Stromal cell of bone marrow (primary cell): ENCODE data around the gene PPARG.

Experiments
- DNase-seq: peaks from one replicate; pipeline ENCODE4 v3.0.0-alpha.2; 2012; ENCODE audit warnings: low read depth

PPARG gene

GRCh38 chr3:12415014-12415680 is 126.3 kb downstream of the PPARG start:
- no peak for DNase-seq

- no peak for DNase-seq
These were observed 127.9 kb downstream of the PPARG start for GRCh38 chr3:12416731-12417130.

- no peak for DNase-seq
These were observed 131.5 kb downstream of the PPARG start for GRCh38 chr3:12420393-12420792.

GRCh38 chr3:12421132-12421531 is 132.3 kb downstream of the PPARG start:
- no peak for DNase-seq

GRCh38 chr3:12423131-12423530 is 134.3 kb downstream of the PPARG start:
- no peak for DNase-seq

GRCh38 chr3:12423918-12424630 is 135.2 kb downstream of the PPARG start:
- peak; percentile 54 for DNase-seq

GRCh38 chr3:12424635-12425319 is 135.9 kb downstream of the PPARG start:
- no peak for DNase-seq

GRCh38 chr3:12425850-12426579 is 137.1 kb downstream of the PPARG start:
- no peak for DNase-seq

GRCh38 chr3:12427551-12427950 is 138.7 kb downstream of the PPARG start:
- no peak for DNase-seq

GRCh38 chr3:12428126-12428525 is 139.3 kb downstream of the PPARG start:
- no peak for DNase-seq

- DNase-seq, result no peak
These were observed 141.2 kb downstream of the PPARG start for GRCh38 chr3:12430086-12430485.

GRCh38 chr3:12433823-12434222 is 145.0 kb downstream of the PPARG start:
- DNase-seq, result no peak

- peak; percentile 85 for DNase-seq
These were observed 147.8 kb downstream of the PPARG start for GRCh38 chr3:12436514-12437220.

- DNase-seq, result no peak
These were observed 148.3 kb downstream of the PPARG start for GRCh38 chr3:12437221-12437605.

- DNase-seq, result no peak
These were observed 149.0 kb downstream of the PPARG start for GRCh38 chr3:12437861-12438260.

- DNase-seq, result no peak
These were observed 149.4 kb downstream of the PPARG start for GRCh38 chr3:12438318-12438717.

GRCh38 chr3:12439161-12439940 is 150.5 kb downstream of the PPARG start:
- no peak for DNase-seq

- peak; percentile 38 for DNase-seq
These were observed 152.3 kb downstream of the PPARG start for GRCh38 chr3:12440927-12441714.

GRCh38 chr3:12442654-12443501 is 154.0 kb downstream of the PPARG start:
- no peak for DNase-seq
